HG02885 (cell line): ENCODE results near the gene NR1H3.
A peak's percentile ranks its signal among the peaks of the same experiment; 100 is the strongest.

Source experiments
- ATAC-seq: cut with Tn5 transposase; IDR thresholded peaks from one replicate; pipeline ENCODE4 v1.9.1; 2021; ENCODE audit warnings: mild to moderate bottlenecking; ENCODE audit not compliant: unreplicated experiment, poor library complexity

The NR1H3 gene

DNA sequence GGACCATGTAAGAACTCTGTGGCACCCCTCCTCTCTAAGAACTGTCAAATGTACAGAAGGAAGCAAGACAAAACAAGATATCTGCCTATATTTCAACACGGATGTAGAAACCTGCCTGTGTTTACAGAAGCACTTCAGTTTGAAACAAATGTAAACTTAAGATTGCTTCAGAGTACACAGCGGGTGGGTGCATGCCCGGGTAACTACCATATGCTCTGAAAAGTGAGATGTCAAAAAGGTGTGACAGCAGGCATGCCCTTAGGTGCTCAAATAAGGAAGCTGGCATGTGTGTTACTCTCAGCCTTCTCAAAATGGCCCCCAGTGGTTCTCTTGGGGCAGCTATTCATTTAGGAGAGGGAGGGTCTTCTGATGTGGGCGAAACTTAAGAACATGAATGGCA is 14.3 kb upstream of the NR1H3 start:
- ATAC-seq, result no peak

DNA sequence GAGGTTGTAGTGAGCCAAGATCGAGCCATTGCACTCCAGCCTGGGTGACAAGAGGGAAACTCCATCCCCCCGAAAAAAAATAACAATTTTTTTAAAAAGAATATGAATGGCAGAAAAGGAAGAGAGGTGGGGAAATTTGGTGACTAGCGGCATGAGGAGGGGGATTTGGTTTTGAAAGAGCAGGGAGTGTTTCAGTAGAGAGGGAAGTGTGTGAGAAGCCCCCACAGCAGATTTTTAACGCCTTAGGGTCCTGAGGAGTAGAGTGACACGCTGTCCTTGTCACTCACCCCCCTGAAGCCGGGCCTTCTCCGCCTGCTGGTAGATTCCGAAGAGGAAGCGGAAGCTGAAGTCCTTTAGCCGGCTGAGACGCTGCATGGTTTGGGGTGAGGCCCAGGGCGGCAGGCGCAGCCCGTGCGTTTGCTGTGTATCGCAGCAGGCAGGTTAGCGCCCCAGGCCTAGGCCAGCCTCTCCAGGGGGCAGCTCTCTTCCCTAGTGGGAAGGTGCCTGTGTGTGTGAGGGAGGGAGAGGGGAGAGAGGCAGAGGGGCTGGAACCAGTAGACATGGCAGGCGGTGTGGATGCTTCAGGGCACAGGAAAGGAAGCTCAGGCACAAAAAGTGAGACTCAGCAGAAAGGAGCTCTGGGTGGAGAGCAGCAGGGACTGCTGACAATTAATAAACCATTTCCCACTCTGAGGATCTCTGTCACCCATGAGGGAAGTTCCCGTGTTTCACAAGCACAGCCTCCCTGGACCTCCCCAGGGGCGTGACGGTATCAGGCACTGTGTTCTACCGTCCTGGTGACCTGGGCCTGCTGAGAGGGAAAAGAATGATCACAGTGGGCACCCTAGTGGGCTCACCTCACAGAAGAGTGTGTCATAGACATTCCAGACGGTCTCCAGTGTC is 13.1 kb upstream of the NR1H3 start:
- ATAC-seq, result no peak

DNA sequence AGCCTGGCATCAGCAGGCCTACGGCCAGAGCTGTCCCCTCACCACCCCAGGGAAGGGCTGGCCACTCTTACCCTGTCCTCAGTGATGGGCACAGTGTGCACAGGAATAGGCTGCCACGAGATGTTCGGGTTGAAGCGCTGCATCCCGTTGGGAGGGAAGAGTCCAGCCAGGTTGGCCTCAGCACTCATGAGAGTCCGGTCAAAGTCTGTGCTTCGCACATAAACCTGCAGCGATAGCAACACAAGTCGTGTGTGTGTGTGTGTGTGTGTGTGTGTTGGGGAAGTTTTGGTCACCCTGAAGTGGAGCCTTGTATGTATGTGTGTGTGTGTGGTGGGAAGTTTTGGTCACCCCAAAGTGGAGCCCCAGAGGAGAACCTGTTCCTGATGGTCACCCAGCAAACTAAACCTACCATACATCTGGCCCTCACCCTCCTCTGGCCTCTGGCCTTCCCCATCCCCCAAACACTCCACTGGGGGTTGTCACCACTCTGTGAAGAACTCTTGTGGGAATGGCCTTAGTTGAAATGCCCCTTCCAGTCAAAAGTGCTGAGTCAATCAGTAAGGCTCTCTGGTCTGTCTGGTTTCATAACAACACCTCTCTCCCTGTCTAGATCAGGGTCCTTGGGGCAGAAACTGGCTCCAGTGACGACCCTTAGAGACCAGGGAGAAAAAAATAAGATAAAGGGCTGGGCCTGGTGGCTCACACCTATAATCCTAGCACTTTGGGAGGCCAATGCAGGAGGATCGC is 12.0 kb upstream of the NR1H3 start:
- no peak for ATAC-seq

DNA sequence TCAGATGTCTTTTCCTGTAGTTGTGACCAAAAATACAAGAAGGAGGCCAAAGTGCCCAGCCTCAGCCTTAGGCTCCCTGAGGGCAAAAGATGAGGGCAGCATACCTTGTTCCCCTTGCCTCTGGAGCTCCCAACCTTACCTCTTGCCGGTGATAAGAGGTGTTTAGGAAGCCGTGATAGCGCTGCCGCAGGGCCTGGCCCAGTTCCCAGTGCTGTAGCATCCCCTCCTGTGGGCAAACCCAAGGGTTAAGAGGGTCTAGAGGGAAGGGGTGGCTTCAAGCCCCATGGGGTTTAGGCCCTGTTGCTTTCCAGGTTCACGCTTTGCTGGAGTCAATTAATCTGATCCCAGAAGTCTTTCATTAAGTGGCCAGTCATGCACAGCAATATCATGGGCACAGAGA is 10.3 kb upstream of the NR1H3 start:
- ATAC-seq, result no peak

DNA sequence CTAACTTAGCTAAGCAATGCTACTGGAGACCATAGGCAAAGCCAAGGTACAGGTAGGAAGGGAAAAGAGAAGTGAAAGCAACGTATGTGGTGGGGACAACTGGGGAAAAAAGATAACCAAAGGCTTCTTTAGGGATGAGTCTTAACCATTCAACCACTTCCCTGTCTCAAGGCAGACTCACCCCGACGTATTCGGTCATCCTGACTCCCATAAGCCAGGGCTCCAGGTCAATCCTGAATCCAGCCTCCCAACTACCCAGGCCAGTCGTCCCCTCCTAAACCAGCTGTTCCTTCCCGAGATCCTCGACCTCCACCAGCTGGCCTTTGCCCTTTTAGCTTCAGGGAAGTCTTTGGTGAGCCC is 9.5 kb upstream of the NR1H3 start:
- peak; percentile 28 for ATAC-seq

DNA sequence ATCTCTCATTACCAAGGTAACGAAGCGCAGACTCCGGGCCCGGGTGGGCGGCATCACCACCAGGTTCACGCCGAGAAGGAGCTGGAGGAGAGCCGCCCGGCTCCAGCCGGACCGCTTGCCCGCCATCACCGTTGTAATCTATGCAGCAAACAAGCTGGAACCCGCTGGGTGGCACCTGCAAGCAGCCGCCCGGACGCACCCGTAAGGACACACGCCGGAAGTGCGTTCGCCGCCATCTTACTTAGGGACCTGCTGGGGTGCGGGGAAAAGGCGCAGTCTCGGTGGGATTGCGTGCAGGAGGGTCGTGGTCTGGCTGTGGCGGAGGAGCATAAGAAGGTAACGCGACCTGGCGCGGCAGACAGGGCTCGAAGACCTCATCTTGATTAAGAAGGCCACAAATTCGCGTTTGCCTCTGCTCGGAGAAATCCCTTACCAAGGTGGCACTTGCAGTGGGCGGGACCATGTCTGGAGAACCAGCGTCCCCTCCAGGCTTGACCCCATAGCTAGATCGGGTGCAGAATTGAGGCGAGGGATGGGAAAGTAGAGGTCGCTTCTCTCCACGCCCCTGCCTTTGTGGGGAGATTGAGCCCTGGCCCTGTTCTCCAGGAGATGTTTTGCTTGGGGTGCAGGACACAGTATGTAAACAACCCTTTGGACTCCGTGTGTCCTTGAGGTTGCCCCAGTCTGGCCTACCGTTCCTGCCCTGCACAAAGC is 9.0 kb upstream of the NR1H3 start, which contains the start of gene ACP2:
TSS of gene ACP2 (minus strand) at position 151 of the 714 bp plus-strand sequence. CDS start at position 126, 25 bp downstream.
- ATAC-seq, result peak; percentile 91

DNA sequence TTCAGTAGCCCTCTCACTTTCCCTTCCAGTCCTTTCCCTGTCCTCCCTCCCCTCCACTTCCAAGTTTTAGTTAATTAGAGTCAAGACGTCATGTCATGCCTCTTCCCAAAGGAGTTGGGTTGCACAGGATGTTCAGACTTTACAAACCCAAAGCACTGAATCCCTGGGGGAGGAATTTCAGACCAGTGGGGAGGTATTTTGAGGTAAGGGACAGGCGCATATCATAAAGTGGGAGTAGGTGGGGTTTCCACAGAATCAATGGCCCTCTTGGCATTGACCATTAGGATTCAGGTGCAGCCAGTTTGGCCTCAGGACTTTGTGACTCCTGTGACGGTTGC is 8.4 kb upstream of the NR1H3 start:
- no peak for ATAC-seq

DNA sequence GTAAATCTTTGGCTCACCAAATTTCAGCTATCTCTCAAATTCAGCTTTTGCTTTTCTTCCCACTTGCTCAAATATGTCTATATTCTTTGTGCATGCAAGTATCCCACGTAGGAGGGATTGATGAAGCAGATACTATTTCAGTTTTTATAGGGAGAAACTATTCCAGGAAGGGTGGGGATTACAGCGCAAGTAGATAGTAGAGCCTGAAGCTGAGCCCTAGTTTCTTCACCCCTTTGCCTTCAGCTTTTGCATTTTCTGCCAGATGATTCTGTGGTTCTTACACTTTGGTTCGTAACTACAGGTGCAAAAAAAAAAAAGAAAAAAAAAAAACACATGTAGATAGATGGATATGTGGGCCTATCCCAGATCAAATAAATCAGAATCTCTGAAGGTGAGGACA is 6.0 kb upstream of the NR1H3 start:
- ATAC-seq, result no peak

DNA sequence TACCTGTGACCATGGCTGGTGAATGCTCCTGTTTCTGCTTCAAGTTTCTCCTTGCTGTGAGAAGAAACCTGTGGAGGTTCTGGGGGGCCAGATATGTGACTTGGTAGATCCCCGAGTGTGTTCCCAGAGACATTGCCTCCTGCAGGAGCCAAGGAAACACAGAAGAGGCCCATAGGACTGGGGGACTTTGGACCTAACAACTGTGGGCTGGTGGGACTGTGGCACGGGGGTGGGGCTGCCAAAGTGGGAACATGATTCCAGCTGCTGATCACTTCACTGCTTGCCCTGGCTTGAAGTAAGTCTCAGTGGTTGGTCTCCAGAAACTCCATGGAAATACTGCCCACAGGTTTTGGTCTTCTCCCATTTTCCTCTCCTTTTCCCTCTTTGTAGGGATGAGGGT is 4.1 kb upstream of the NR1H3 start:
- no peak for ATAC-seq

DNA sequence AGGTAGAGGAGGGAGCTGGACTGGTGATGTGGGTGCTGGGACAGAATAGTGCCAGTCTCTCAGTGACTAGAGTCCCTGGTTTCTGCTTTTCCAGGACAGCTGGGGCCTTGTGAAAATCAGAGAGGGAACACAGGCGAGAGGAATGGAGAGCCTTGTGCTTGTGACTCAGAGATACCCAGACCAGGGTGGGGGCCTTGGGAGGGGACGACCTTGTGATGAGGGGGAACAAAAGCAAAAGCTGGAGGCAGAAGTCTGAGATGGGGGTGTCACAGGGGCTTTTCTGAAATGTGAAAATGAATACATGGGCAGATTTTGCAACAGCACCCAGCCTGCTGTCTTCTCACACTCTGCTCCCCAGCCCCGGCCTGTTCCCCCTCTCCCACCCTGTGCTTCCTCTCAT is 3.4 kb upstream of the NR1H3 start:
- ATAC-seq, result no peak

DNA sequence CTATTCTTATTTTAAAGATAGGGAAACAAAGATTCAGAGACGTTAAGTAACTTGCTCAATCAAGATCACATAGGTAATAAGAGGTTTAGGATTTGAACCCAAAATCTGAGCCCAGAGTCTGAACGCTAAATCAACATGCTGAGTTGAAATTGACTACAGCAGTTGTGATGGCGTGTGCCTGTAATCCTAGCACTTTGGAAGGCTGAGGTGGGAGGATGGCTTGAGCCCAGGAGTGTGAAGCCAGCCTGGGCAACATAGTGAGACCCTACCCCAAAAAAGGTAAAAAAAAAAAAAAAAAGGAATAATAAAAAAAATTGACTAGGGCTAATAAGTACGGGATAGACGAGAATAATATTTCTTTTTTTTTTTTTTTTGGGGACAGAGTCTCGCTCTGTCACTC is 1.4 kb upstream of the NR1H3 start:
- no peak for ATAC-seq

DNA sequence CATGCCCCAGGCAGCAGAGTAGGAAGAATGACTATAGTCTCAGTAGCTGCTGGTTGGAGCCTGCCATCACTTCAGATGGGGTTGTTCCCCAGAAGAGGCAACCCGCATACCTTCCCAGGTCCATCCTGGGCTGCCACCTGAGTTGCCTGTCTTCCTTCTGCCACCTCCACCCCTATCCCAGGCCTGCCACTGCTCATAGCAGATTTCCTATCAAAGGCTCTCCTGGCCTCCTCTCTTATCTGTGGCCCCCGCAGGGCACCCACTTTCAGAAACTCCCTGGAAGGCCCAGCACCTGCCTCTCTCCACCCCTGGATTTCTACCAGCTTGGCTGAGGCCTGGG is 649 bp upstream of the NR1H3 start:
- ATAC-seq, result no peak

DNA sequence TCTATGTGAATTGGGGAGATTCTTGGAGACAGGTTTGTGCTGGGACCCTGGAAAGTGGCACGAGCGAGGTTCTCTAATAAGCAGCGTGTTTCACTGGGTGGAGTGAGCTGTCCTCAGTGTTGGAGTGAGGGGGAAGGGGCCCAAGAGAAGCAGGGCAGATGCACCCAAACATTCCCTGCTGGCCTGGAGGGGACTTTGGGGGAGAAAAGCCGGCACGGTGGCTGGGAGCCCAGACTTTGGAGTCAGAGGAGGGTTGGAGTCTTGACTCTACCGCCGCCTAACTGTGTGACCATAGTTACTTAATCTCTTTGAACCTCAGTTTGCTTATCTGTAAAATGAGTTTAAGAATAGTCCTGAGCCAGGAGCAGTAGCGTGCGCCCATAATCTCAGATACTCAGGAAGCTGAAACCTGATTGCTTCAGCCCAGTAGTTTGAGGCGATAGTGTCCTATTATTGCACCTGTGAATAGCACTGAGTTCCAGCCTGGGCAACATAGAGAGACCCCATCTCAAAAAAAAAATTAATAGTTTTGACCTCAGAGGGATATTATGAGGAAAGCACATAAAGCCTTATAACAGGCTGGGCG is 614 bp downstream of the NR1H3 start:
- ATAC-seq, result no peak

DNA sequence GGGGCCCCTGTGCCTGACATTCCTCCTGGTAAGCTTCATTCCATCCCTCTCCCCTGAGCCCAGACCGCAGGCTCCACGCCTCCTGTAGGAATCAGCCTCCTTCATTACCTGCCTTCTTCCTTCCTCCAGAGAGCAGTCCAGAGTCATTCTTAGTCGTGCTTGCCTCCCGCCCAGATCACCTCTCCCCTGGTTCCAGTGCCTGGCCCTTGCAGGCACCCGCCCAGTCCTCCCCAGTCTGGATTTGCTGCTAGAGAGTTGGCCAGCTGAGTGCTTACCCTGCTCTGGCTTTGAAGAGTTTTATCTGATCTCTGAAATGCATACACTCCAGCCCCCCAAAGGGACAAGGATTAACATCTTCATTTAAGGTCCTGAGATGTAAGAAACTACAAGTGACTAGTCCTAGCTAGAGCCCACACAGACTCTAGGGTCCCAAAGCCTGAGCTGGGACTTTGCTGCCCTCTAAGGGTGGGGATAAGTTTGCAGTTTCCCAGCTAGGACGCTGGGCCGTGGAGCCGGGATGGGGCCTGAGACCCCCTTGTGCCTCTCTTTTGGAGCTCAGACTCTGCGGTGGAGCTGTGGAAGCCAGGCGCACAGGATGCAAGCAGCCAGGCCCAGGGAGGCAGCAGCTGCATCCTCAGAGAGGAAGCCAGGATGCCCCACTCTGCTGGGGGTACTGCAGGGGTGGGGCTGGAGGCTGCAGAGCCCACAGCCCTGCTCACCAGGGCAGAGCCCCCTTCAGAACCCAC is 1.6 kb downstream of the NR1H3 start:
- peak; percentile 44 for ATAC-seq

DNA sequence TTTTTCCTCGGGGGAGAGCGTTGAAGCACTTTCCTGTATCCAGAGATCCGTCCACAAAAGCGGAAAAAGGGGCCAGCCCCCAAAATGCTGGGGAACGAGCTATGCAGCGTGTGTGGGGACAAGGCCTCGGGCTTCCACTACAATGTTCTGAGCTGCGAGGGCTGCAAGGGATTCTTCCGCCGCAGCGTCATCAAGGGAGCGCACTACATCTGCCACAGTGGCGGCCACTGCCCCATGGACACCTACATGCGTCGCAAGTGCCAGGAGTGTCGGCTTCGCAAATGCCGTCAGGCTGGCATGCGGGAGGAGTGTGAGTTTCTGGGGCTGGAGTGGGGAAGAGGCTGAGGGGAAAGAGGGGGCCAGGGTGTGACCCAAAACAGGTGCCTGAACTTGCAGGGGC is 2.6 kb downstream of the NR1H3 start:
- ATAC-seq, result no peak

DNA sequence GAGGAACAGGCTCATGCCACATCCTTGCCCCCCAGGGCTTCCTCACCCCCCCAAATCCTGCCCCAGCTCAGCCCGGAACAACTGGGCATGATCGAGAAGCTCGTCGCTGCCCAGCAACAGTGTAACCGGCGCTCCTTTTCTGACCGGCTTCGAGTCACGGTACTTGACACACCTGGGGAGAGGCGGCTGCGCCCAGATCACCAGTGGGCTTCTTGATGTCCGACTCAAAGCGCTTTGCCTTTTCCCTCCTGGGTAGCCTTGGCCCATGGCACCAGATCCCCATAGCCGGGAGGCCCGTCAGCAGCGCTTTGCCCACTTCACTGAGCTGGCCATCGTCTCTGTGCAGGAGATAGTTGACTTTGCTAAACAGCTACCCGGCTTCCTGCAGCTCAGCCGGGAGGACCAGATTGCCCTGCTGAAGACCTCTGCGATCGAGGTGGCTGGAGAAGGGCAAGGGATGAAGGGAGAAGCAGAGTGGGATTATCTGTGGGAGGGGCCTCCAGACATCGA is 3.5 kb downstream of the NR1H3 start:
- no peak for ATAC-seq

DNA sequence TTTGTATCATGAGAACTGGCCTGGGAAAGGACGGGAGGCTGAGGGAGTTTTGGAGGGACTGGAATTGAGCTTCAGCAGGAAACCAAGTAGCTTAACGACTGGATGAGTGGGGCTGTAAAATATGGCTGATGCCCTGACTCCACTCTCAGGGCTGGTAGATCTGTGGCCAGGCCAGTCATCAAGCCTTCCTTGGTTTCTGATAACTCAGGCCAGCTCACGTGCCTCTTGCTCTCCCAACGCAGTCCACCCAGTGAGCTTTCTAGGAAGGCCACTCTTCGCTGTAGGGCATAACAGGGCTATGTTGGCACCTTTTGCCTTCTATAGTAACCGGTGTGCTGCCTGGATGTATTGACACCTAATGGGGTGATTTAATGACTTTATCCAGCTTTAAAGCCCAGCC is 6.3 kb downstream of the NR1H3 start:
- ATAC-seq, result no peak

DNA sequence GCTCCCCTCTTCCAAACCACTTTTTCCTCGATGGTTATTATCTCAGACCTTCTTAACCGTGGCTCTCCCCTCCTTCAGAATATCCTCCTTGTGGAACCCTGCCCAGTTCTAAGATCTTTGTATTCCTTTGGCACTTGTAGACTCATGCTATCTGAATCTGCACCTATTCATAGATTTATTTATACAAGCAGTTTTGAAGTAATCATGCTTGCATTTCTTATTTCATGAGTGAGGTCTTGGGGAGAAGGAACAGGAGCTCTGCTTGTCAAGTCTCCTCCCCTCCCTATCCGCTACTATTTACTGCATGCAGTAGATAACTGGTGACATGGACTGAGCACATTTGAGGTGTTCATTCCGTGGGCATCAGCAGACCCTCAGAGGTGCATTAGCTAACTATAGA is 6.7 kb downstream of the NR1H3 start:
- no peak for ATAC-seq

DNA sequence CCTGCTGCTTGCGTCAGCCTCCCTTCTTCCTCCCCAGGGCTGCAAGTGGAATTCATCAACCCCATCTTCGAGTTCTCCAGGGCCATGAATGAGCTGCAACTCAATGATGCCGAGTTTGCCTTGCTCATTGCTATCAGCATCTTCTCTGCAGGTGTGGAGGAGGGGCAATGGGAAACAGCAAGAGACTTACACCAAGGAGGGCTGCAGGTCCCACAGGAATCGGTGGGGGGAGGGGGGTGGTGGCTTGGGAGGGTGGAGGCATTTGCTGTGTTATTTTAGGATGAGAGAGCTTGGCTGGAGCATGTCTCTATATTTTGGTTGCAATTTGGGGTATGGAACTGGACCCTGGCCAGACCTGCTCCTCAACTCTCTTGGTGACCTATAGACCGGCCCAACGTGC is 10.1 kb downstream of the NR1H3 start:
- no peak for ATAC-seq

DNA sequence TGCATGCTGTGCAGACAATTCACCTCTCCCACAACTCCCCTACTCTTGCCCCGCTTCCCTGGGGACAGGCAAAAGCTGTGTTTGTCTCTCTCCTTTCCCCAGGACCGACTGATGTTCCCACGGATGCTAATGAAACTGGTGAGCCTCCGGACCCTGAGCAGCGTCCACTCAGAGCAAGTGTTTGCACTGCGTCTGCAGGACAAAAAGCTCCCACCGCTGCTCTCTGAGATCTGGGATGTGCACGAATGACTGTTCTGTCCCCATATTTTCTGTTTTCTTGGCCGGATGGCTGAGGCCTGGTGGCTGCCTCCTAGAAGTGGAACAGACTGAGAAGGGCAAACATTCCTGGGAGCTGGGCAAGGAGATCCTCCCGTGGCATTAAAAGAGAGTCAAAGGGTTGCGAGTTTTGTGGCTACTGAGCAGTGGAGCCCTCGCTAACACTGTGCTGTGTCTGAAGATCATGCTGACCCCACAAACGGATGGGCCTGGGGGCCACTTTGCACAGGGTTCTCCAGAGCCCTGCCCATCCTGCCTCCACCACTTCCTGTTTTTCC is 10.7 kb downstream of the NR1H3 start:
- ATAC-seq, result no peak
